ENCODE data around the gene ACAD11.
A peak's percentile ranks its signal among the peaks of the same experiment; 100 is the strongest.

ACAD11 gene

GRCh38 chr3:132545471-132545870 is 114.1 kb downstream of the ACAD11 start:
- no peaks in the 10 kb centered on the region for H3K36me3 Mint-ChIP-seq (ENCODE audit: low read depth)
- no peak for DNase-seq
- no peak overlapping the region for H3K27ac Mint-ChIP-seq
- H3K9me3 Mint-ChIP-seq, result no peaks in the 10 kb centered on the region
- no peak for TF ChIP-seq CTCF (IDR thresholded peaks at IDR 0.05)
- no peaks in the 10 kb centered on the region for H3K4me1 Mint-ChIP-seq
- no peak overlapping the region for H3K4me3 Mint-ChIP-seq
- no peaks in the 10 kb centered on the region for H3K27me3 Mint-ChIP-seq (ENCODE audit: low read depth, poor library complexity)

GRCh38 chr3:132544130-132544529 is 115.5 kb downstream of the ACAD11 start:
- TF ChIP-seq CTCF (IDR thresholded peaks at IDR 0.05), result no peak
- DNase-seq, result no peak

GRCh38 chr3:132543011-132543739 is 116.4 kb downstream of the ACAD11 start:
- H3K27me3 Mint-ChIP-seq (ENCODE audit: low read depth, poor library complexity), result no peaks in the 10 kb centered on the region
- no peak for TF ChIP-seq CTCF (IDR thresholded peaks at IDR 0.05)
- H3K4me3 Mint-ChIP-seq, result no peak overlapping the region
- H3K36me3 Mint-ChIP-seq (ENCODE audit: low read depth), result peaks cover 14% of the 10 kb centered on the region
- H3K9me3 Mint-ChIP-seq, result no peaks in the 10 kb centered on the region
- no peak for DNase-seq
- no peaks in the 10 kb centered on the region for H3K4me1 Mint-ChIP-seq
- peak overlapping the region; percentile 83 for H3K27ac Mint-ChIP-seq

More at GRCh38 chr3:132544130-132544529, 115.5 kb downstream of the ACAD11 start:
- H3K4me3 Mint-ChIP-seq, result no peak overlapping the region
- H3K36me3 Mint-ChIP-seq (ENCODE audit: low read depth), result peaks cover 7% of the 10 kb centered on the region
- no peak overlapping the region for H3K27ac Mint-ChIP-seq
- no peaks in the 10 kb centered on the region for H3K9me3 Mint-ChIP-seq
- no peaks in the 10 kb centered on the region for H3K4me1 Mint-ChIP-seq
- no peaks in the 10 kb centered on the region for H3K27me3 Mint-ChIP-seq (ENCODE audit: low read depth, poor library complexity)

- Mint-ChIP-seq H3K27ac (no peak overlapping the region), H3K4me1 (no peaks in the 10 kb centered on the region)
These were observed 117.0 kb downstream of the ACAD11 start for GRCh38 chr3:132542577-132542976.

GRCh38 chr3:132539681-132540080 is 119.9 kb downstream of the ACAD11 start:
- Mint-ChIP-seq H3K4me1 (no peaks in the 10 kb centered on the region), H3K27ac (no peak overlapping the region), H3K27me3 (ENCODE audit: low read depth, poor library complexity) (no peaks in the 10 kb centered on the region), H3K9me3 (no peaks in the 10 kb centered on the region), H3K36me3 (ENCODE audit: low read depth) (peaks cover 27% of the 10 kb centered on the region), H3K4me3 (no peak overlapping the region)
- TF ChIP-seq CTCF (IDR thresholded peaks at IDR 0.05), result no peak
- DNase-seq, result no peak

More at GRCh38 chr3:132542577-132542976, 117.0 kb downstream of the ACAD11 start:
- Mint-ChIP-seq H3K4me3 (no peak overlapping the region), H3K9me3 (no peaks in the 10 kb centered on the region), H3K27me3 (ENCODE audit: low read depth, poor library complexity) (no peaks in the 10 kb centered on the region), H3K36me3 (ENCODE audit: low read depth) (peaks cover 14% of the 10 kb centered on the region)
- no peak for DNase-seq
- no peak for TF ChIP-seq CTCF (IDR thresholded peaks at IDR 0.05)

- no peak overlapping the region for H3K27ac Mint-ChIP-seq
- no peaks in the 10 kb centered on the region for H3K4me1 Mint-ChIP-seq
- H3K36me3 Mint-ChIP-seq (ENCODE audit: low read depth), result peaks cover 35% of the 10 kb centered on the region
- DNase-seq, result no peak
- H3K27me3 Mint-ChIP-seq (ENCODE audit: low read depth, poor library complexity), result no peaks in the 10 kb centered on the region
- no peak overlapping the region for H3K4me3 Mint-ChIP-seq
- TF ChIP-seq CTCF (IDR thresholded peaks at IDR 0.05), result no peak
- H3K9me3 Mint-ChIP-seq, result no peaks in the 10 kb centered on the region
These were observed 121.5 kb downstream of the ACAD11 start for GRCh38 chr3:132538072-132538471.

Measured in nephron progenitor cell (in vitro differentiated cells).